WTC11 (cell line): ENCODE data around the gene TNFRSF13B. TPM values are rescaled to one million over a fixed set of nuclear protein-coding genes. Genes with fewer than 3 reads are reported as not detected.
A peak's percentile ranks its signal among the peaks of the same experiment; 100 is the strongest.

Experiments
- ATAC-seq: fragments of 200-7000 bp; cut with Tn5 transposase; 2 replicates; pipeline ENCODE4 v1.10.0; 2021; ENCODE audit warnings: mild to moderate bottlenecking, moderate library complexity
- CTCF ChIA-PET: fragments of 300-600 bp; sonication (Branson Sonifier 250); formaldehyde crosslinking; loops from one replicate; lab custom pipeline; 2021; ENCODE audit warnings: antibody characterized with exemption; lab: Charles Lee
- POLR2A ChIA-PET: fragments of 350-600 bp; sonication (Branson Sonifier 250); formaldehyde crosslinking; loops from one replicate; lab custom pipeline; 2021; ENCODE audit warnings: antibody characterized with exemption; lab: Charles Lee
- DNase-seq: peaks from one replicate; pipeline ENCODE4 v3.0.0; 2021; ENCODE audit warnings: low spot score
- H3K27ac Mint-ChIP-seq: 2 replicates; pipeline ENCODE4 v1.8.0; 2021; ENCODE audit warnings: mixed read lengths
- H3K27me3 Mint-ChIP-seq: 2 replicates; pipeline ENCODE4 v1.8.0; 2021; ENCODE audit warnings: low read depth, mild to moderate bottlenecking, moderate library complexity, mixed read lengths
- H3K36me3 Mint-ChIP-seq: 2 replicates; pipeline ENCODE4 v1.8.0; 2021; ENCODE audit warnings: mixed read lengths
- H3K4me1 Mint-ChIP-seq: 2 replicates; pipeline ENCODE4 v1.8.0; 2022; ENCODE audit warnings: mixed read lengths
- H3K4me3 Mint-ChIP-seq: 2 replicates; pipeline ENCODE4 v1.8.0; 2021; ENCODE audit warnings: mild to moderate bottlenecking, moderate library complexity, mixed read lengths
- H3K9me3 Mint-ChIP-seq: 2 replicates; pipeline ENCODE4 v1.8.0; 2021; ENCODE audit warnings: mixed read lengths
- ATF1 ChIP-seq: sonication (generic); formaldehyde crosslinking; IDR thresholded peaks from 2 replicates; pipeline ENCODE4 v1.8.1; 2023; ENCODE audit warnings: mild to moderate bottlenecking, moderate library complexity, missing genetic modification reagents
- CBFB ChIP-seq: sonication (generic); formaldehyde crosslinking; IDR thresholded peaks from 2 replicates; pipeline ENCODE4 v1.8.1; 2022; ENCODE audit warnings: mild to moderate bottlenecking, low read depth, missing genetic modification reagents
- EMX1 ChIP-seq: fragments of 250-450 bp; sonication (Bioruptor Pico); IDR thresholded peaks from 2 replicates; pipeline ENCODE4 v1.8.0; 2021; ENCODE audit warnings: mild to moderate bottlenecking
- IRF2 ChIP-seq: sonication (generic); formaldehyde crosslinking; IDR thresholded peaks from 2 replicates; pipeline ENCODE4 v1.8.0; 2022; ENCODE audit warnings: low read depth, missing genetic modification reagents, borderline replicate concordance
- JUN ChIP-seq: sonication (generic); formaldehyde crosslinking; IDR thresholded peaks from 2 replicates; pipeline ENCODE4 v1.8.0; 2023; ENCODE audit warnings: mild to moderate bottlenecking, missing genetic modification reagents
- KAT7 ChIP-seq: sonication (generic); formaldehyde crosslinking; IDR thresholded peaks from 2 replicates; pipeline ENCODE4 v1.8.1; 2023; ENCODE audit warnings: missing genetic modification reagents, mild to moderate bottlenecking, borderline replicate concordance
- NFYB ChIP-seq: sonication (generic); formaldehyde crosslinking; conservative IDR thresholded peaks from 2 replicates; pipeline ENCODE4 v1.8.0; 2022; ENCODE audit warnings: low read depth, missing genetic modification reagents
- SMAD4 ChIP-seq: sonication (generic); formaldehyde crosslinking; IDR thresholded peaks from 2 replicates; pipeline ENCODE4 v1.8.0; 2022; ENCODE audit warnings: mild to moderate bottlenecking, missing genetic modification reagents
- ZNF121 ChIP-seq: sonication (generic); formaldehyde crosslinking; IDR thresholded peaks from 2 replicates; pipeline ENCODE4 v1.8.0; 2023; ENCODE audit warnings: missing genetic modification reagents
- ZNF138 ChIP-seq: sonication (generic); formaldehyde crosslinking; conservative IDR thresholded peaks from 2 replicates; pipeline ENCODE4 v1.8.1; 2022; ENCODE audit warnings: mild to moderate bottlenecking, moderate library complexity, missing genetic modification reagents
- ZNF232 ChIP-seq: sonication (generic); formaldehyde crosslinking; IDR thresholded peaks from 2 replicates; pipeline ENCODE4 v1.8.0; 2022; ENCODE audit warnings: mild to moderate bottlenecking, missing genetic modification reagents
- total RNA-seq: library from RNA; stranded (reverse); gene quantifications from 3 replicates; pipeline ENCODE4 v1.2.3, GENCODE V29; 2021
- TF ChIP-seq, protein P1 (sequence below): sonication (generic); formaldehyde crosslinking; IDR thresholded peaks from 2 replicates; pipeline ENCODE4 v1.8.1; 2023; ENCODE audit warnings: mild to moderate bottlenecking, missing genetic modification reagents
- TF ChIP-seq, protein P2 (sequence below): sonication (generic); formaldehyde crosslinking; IDR thresholded peaks from 2 replicates; pipeline ENCODE4 v1.8.1; 2022; ENCODE audit warnings: low read depth, mild to moderate bottlenecking, moderate library complexity, missing genetic modification reagents, borderline replicate concordance
- TF ChIP-seq, protein P3 (sequence below): sonication (generic); formaldehyde crosslinking; IDR thresholded peaks from 2 replicates; pipeline ENCODE4 v1.8.0; 2022; ENCODE audit warnings: mild to moderate bottlenecking, missing genetic modification reagents
- TF ChIP-seq, protein P4 (sequence below): sonication (generic); formaldehyde crosslinking; conservative IDR thresholded peaks from 2 replicates; pipeline ENCODE4 v1.8.1; 2022; ENCODE audit warnings: mild to moderate bottlenecking, missing genetic modification reagents

Gene TNFRSF13B
- total RNA-seq, 1 experiment from 2014 or later = not detected

DNA sequence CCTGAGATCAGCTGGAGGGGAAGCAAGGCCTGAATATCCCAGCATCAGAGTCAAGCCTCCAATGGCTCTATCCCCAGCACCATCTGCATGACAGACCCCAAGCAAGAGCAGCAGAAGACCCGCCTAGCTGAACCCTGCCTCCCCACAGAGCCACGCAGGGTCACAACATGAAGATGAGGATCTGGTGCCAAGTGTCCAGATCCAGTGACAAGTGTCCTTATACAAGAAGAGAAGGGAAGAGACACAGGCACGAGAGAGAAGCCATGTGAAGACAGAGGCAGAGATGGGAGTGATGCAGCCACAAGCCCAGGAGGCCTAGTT, 28.9 kb downstream of the TNFRSF13B start (continued):
- TF ChIP-seq ATF1 (CRISPR knock-in tag) (no peak), JUN (CRISPR knock-in tag) (no peak)

DNA sequence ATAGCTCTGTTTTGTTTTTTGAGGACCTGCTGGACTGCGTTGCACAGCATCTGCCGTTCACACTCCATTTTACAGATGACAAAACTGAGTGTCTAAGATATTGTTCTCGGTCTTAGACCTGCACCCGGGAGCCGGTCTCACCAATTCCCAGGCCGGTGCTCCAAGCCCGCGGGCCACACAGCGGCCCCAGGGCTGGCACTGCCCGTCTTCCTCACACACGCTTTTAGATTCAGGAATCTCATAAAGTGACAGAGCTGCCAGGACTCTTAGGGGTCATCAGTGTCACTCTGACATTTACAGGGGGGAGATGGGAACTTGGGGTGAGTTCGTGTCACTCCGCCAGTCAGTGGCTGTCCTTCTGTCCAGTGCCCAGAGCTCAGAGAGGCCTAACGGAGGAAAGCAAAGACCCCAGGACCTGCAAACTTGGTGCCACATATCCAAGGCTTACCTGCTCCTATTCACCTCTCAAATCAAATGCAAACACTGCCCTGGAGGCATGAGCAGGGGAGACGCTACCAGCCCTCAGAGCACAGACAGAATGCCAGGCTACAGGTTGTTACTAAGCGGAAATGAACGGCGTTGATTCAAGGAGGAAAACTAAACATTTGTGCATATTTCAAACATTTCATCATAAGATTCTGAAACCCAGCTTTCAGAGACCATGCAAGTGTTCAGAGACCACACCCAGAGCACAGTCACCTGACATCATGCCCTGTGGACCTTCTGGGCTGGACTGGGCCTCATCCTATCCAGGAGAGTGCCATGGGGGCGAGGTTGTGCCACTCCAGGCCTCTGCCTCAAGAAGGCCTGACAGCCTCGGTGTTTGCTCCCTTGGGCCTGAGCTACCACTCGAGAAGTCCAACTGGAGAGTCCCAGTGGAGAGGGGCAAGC, 29.5 kb downstream of the TNFRSF13B start:
- H3K27ac Mint-ChIP-seq = no peak overlapping the region
- ChIA-PET CTCF (no interaction called here), POLR2A (no interaction called here)
- no peaks in the 10 kb centered on the region for H3K36me3 Mint-ChIP-seq
- H3K27me3 Mint-ChIP-seq = no peaks in the 10 kb centered on the region
- no peak for ATAC-seq
- TF ChIP-seq, protein P1, sequence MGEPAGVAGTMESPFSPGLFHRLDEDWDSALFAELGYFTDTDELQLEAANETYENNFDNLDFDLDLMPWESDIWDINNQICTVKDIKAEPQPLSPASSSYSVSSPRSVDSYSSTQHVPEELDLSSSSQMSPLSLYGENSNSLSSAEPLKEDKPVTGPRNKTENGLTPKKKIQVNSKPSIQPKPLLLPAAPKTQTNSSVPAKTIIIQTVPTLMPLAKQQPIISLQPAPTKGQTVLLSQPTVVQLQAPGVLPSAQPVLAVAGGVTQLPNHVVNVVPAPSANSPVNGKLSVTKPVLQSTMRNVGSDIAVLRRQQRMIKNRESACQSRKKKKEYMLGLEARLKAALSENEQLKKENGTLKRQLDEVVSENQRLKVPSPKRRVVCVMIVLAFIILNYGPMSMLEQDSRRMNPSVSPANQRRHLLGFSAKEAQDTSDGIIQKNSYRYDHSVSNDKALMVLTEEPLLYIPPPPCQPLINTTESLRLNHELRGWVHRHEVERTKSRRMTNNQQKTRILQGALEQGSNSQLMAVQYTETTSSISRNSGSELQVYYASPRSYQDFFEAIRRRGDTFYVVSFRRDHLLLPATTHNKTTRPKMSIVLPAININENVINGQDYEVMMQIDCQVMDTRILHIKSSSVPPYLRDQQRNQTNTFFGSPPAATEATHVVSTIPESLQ (CRISPR knock-in tag) = no peak
- TF ChIP-seq, protein P2, sequence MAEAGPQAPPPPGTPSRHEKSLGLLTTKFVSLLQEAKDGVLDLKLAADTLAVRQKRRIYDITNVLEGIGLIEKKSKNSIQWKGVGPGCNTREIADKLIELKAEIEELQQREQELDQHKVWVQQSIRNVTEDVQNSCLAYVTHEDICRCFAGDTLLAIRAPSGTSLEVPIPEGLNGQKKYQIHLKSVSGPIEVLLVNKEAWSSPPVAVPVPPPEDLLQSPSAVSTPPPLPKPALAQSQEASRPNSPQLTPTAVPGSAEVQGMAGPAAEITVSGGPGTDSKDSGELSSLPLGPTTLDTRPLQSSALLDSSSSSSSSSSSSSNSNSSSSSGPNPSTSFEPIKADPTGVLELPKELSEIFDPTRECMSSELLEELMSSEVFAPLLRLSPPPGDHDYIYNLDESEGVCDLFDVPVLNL = no peak
- TF ChIP-seq EMX1 (no peak), KAT7 (CRISPR knock-in tag) (no peak), NFYB (no peak), CBFB (CRISPR knock-in tag) (no peak), ZNF138 (CRISPR knock-in tag) (no peak), ZNF121 (CRISPR knock-in tag) (no peak), SMAD4 (no peak), ZNF232 (no peak)
- TF ChIP-seq, protein P3, sequence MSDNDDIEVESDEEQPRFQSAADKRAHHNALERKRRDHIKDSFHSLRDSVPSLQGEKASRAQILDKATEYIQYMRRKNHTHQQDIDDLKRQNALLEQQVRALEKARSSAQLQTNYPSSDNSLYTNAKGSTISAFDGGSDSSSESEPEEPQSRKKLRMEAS (CRISPR knock-in tag) = no peak
- TF ChIP-seq, protein P4, sequence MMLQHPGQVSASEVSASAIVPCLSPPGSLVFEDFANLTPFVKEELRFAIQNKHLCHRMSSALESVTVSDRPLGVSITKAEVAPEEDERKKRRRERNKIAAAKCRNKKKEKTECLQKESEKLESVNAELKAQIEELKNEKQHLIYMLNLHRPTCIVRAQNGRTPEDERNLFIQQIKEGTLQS (CRISPR knock-in tag) = no peak
- no peak overlapping the region for H3K4me3 Mint-ChIP-seq
- H3K4me1 Mint-ChIP-seq = peaks cover 38% of the 10 kb centered on the region
- no peak for DNase-seq
- no peaks in the 10 kb centered on the region for H3K9me3 Mint-ChIP-seq

DNA sequence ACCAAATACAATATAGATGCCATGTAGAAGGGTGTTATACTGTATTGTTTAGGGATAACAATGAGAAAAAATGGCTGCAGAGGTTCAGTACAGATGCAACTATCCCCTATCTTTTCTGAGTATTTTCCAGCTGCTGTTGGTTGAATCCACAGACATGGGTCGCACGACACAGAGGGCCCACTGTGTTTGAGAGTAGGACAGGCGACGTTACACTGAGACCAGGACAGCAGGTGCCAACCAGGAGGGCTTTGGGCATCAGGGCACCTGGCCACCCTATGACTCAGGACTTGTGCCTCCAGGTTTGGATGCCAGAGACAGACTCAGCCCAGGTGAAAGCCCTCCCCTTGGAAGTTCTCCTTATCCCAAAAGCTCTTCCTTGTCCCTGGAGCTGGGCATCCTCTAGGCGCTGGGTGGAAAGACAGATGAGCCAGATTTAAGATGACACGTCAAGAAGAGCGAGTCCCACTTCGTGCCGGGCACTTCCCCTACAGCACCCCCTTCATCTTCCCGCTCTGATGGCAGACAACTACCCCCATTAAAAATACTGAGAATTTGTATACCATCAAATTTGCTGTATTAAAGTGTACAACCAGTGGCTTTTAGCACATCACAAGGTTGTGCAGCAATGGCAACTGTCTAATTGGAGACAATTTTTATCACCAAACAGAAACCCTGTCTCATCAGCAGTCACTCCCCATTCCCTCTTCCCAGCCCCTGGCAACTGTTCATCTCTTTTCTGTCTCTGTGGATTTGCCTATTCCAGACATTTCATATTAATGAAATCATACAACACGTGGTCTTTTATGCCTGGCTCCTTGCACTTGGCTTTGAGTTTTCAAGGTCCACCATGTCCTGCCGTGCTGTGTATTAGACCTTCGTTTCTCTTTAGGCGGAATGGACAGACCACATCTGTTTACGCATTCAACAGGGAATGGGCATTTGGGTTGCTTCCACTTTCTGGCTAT, 30.6 kb downstream of the TNFRSF13B start:
- Mint-ChIP-seq H3K36me3 (no peaks in the 10 kb centered on the region), H3K27ac (no peak overlapping the region)
- DNase-seq = peak; percentile 4
- no peak for TF ChIP-seq IRF2 (CRISPR knock-in tag)
- TF ChIP-seq, all 79 proteins: peak for 0
- POLR2A ChIA-PET = no interaction called here
- H3K27me3 Mint-ChIP-seq = no peaks in the 10 kb centered on the region
- H3K4me3 Mint-ChIP-seq = no peak overlapping the region
- peaks cover 37% of the 10 kb centered on the region for H3K4me1 Mint-ChIP-seq
- CTCF ChIA-PET = interaction anchor here (1.0 to 1.6 kb wide), 4 partner anchors 41 to 200 kb away, joined by 3 to 17 read pairs (median 7); no protein-coding TSS in a partner anchor
- ATAC-seq = no peak
- H3K9me3 Mint-ChIP-seq = no peaks in the 10 kb centered on the region
